ENCODE measurements around the gene PLXDC1.

DNA sequence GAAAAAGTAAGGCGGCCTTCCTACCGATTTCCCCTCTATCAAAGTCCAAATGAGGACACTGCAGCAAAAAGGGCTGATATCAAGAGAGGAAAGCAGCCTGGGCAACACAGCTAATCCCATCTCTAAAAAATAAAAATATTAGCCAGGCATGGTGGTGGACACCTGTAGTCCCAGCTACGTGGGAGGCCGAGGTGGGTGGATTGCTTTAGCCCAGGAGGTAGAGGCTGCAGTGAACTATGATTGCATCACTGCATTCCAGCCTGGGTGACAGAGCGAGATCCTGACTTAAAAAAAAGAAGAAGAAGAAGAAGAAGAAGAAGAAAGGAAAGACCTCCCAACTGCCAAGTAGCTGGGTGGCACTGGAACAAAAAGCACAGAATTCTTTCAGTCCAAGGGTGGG lies 31.6 kb upstream of the PLXDC1 start:
- TF ChIP-seq POLR2A (IDR thresholded peaks at IDR 0.05; ENCODE audit: low read length) = no peak
- no peak for TF ChIP-seq GATA1 (IDR thresholded peaks at IDR 0.05; ENCODE audit: low read depth, low read length)

All from erythroblast (primary cell).